Heart left ventricle (tissue), 13 donors: ENCODE data around the gene TC2N.

ENCODE experiments used
- CTCF ChIP-seq, 12 donors: fragments of 200-600 bp; sonication (generic) in 4 of 12; IDR thresholded peaks; one replicate each; pipeline versions ENCODE4 v1.5.0 to v1.8.0; 2018 to 2022; ENCODE audit warnings: antibody characterized with exemption in 12 of 12, mild to moderate bottlenecking in 5 of 12
- POLR2A ChIP-seq, 2 donors: fragments of 450-650 bp; IDR thresholded peaks; one replicate each; pipeline ENCODE4 v1.6.1; 2017; ENCODE audit warnings: antibody characterized with exemption in 2 of 2, mild to moderate bottlenecking in 2 of 2, moderate library complexity in 2 of 2
- donor health status: ischemic (EF 13 %, LVEDD 7.1; RV severe dilation, severe dysfunction).
- donor health status: DM: no; HTN: yes; CAD: no.
- donor health status: DM: no; HTN: no; CAD: no.
- donor health status: ischemic (EF 25% LVEDD 6.9; RV normal size, moderate dysfunction).
- donor health status: ischemic (EF 25% LVEDD 5.7; RV mildly dilated, moderate dysfunction).
- donor health status: ischemic (EF 35%, LVEDD 5.7; RV mildly dilated, moderate dysfunction).
- donor health status: nonischemic (EF 11% LVEDD 7.7; RV severe dilation, severe dysfunction).
- donor health status: DM: yes; HTN: yes; CAD: no.
- donor health status: PGD.
- donor health status: ischemic (EF 29% LVEDD 5.4; RV normal size, mild dysfunction).
- donor health status: nonischemic (EF 23%, LVEDD 6.1; RV moderate dilation, normal function).

- TF ChIP-seq CTCF (IDR thresholded peaks at IDR 0.05) (no peak), POLR2A (IDR thresholded peaks at IDR 0.05) (no peak)
Measured at GRCh38 chr14:91891101-91891500, 23.8 kb upstream of the TC2N start.
